ENCODE data around the gene CAMKMT. TPM values are rescaled to one million over a fixed set of nuclear protein-coding genes. Genes with fewer than 3 reads are reported as not detected.

The CAMKMT gene
- total and polyA plus RNA-seq, 9 of the 15 experiments (the other 6 are each of a cell fraction or from before 2014, with no cell fraction given), result 1.6 to 15.3 (median 7.4) TPM

- TF ChIP-seq ZNF318 (IDR thresholded peaks at IDR 0.05; ENCODE audit: borderline replicate concordance in 1 of 2, low read depth in 1 of 2), result no peak
- TF ChIP-seq FOXM1 (IDR thresholded peaks at IDR 0.05; ENCODE audit: low read depth), result no peak
- TF ChIP-seq FOXM1 (CRISPR knock-in tag; IDR thresholded peaks at IDR 0.05; ENCODE audit: low read depth), result no peak
- TF ChIP-seq IRF1 (CRISPR knock-in tag; IDR thresholded peaks at IDR 0.05; ENCODE audit: borderline replicate concordance), result no peak
- no peak for TF ChIP-seq BACH1 (tag; IDR thresholded peaks at IDR 0.05)
- TF ChIP-seq IRF9 (tag; IDR thresholded peaks at IDR 0.05), result no peak
- no peak for TF ChIP-seq ZNF354B (CRISPR knock-in tag; IDR thresholded peaks at IDR 0.05)
- no peak for TF ChIP-seq GABPB2 (CRISPR knock-in tag; conservative IDR thresholded peaks at IDR 0.05)
Measured at GRCh38 chr2:44780406-44780805, 418.7 kb downstream of the CAMKMT start (continued).
